ENCODE results near the gene CAPZB.

CAPZB gene

DNA sequence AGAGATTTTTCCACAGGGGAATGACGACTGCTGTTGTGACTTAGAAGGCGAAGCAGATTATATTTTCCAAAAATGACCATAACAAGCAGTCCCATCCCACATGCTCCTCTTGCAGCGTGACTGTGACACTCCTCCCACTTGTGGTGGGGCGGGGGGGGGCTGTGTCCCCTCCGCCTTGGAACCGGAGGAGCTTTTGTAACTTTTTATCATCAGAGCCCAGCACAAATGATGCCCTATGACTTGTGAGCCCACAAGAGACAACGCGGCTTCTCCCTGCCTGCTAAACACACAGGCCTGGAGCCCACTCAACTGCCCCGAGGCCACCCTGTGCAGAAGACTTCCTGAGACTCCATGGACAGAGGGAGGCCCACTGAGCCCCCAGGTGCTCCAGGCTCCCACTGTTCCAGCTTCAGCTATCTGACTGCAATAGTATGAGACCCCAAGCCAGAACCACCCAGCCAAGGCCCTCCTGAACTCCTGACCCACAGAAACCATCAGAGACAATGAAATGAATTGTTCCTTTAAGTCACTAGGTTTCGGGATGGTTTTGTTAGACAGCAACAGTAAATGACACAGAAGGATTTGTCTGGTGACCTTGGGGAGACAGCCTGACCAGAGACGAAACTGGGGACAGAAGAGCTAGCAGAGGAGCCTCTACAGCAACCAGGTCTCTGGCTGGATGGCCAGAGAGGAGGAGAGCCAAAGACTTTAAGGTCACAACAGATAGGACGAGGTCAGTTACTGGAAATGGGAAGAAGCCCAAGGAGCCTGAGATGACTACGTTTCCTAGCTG lies 58.8 kb downstream of the CAPZB start:
- DNase-seq = no peak

GRCh38 chr1:19425646-19426239 lies 59.6 kb downstream of the CAPZB start:
- no peak for DNase-seq

- DNase-seq = no peak
Observed at GRCh38 chr1:19424651-19425570, 60.4 kb downstream of the CAPZB start.

DNA sequence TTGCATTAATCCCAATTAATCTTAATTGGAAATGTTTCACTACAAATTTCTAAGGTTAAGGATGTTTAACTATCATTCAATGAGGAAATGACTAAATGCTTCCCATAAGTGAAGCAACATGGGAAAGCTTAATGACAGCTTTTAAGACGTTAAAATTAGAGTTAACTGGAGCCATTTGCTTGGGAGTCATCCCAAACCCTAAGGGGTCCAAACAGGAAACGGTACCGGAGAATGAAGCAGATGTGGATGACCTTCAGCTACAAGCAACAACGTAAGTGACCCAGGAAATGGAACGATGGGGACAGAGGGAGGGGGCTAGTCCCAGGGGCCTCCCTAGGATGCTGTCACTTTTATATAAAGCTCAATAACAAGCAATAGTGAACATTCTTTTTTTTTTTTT lies 62.2 kb downstream of the CAPZB start:
- DNase-seq = no peak

DNA sequence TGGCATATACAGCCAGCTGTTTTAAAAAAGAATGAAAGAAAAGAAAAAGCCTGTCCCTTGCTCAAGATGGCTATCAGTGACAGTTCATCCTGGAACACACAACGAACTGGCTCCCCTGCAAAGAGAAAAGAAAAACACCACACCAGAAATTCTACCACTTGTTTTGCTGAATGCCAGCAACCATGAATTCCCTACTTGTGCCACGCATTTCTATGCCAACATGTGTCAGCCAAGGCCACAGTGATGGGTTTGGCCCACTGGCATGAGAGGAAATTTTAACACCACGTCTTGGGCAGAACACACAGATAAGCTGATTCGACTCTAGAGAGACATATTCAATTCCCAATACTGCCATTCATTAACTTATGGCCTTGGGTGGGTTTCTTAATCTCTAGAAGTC lies 64.0 kb downstream of the CAPZB start:
- no peak for DNase-seq

- DNase-seq = no peak
Observed at GRCh38 chr1:19420606-19421005, 64.7 kb downstream of the CAPZB start.

GRCh38 chr1:19419691-19420090 lies 65.6 kb downstream of the CAPZB start:
- no peak for DNase-seq

DNA sequence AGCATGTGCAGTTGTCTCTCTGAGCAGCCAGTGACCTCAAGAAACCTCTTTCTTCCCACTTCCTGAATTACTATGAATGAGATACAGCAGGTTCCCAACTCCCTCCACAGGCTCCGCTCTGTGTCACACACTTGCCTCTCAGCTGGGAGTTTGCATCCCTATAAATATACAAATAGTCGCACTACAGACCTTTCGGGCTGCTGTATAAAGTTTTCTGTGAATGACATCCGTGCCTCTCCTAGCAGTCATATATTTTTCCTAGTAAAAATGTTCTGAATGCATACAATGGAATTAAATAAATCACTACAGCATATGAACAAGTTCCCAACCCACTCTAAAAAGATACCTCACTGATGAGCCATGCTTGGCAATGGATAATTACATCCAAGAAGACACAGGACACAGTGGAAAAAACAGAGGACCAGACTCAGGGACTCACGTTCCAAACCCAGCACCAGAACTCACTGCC lies 66.8 kb downstream of the CAPZB start:
- DNase-seq = no peak

- no peak for DNase-seq
Observed at GRCh38 chr1:19416921-19417470, 68.3 kb downstream of the CAPZB start.

DNA sequence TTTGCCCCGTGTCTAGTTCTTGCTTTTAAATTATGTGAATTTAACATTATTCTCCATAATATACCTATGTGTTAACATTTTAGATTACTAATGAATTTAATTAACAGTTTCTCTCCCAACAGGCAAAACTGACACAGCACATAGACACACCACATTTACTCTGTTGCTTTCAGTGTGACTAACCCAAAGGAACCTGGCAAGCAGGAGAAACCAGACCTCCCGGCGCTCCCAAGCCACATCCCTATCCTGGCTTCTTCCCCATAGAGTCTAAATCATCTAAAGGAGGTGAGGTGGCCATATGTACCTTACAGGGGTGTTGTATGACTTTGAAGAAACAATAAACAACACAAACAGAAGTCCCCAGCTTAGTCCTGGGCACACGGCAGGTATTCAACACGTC lies 69.2 kb downstream of the CAPZB start:
- DNase-seq = no peak

DNA sequence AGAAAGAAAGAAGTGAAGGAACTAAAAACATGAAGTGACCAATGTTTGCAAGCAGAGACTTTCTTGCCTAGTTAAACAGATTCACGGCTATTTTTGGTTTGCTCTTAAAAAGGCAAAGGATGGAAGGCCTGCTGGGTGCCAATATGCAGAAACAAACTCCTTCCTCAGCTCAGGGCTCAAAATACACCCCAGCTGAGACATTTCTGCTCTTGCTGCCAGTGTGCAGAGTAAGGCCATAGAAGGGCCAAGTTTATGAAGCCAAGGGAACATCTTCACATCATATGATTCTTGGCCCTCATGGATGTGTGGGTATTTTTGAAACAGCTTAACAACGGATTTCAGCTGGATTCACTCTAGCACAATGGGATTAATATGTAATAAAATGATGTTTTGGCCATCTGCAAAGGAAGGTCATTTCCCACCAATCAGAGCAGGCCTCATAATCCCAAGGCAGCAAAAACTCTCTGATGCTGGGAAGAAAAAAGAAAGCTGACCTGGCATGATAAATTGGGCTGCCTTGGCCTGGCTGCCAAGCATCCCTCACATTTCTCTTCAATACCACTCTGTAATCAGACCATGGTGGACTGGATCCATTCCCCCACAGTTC lies 70.7 kb downstream of the CAPZB start:
- no peak for DNase-seq

- no peak for DNase-seq
Observed at GRCh38 chr1:19413999-19414398, 71.3 kb downstream of the CAPZB start.

- no peak for DNase-seq
Observed at GRCh38 chr1:19412654-19413053, 72.7 kb downstream of the CAPZB start.

- DNase-seq = no peak
Observed at GRCh38 chr1:19411612-19412011, 73.7 kb downstream of the CAPZB start.

DNA sequence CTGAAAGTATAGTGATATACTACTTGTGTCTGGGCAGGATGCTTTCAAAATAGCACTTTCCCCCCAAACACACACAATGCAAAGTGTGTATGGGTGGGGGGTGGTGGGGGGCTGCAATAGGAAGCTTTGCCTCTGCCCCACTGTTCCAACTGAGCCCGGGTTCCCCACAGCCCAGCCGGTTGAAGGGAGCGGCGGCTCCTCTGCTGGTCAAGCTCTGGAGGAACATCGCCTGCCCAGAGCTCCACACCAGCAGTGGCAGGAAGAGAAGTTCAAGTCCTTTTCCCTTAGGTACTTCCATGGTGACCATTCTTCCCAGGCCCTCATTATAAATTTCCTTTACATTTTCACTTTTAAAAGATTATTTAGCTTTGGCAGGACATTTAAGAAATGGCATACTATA lies 74.9 kb downstream of the CAPZB start:
- DNase-seq = no peak

DNA sequence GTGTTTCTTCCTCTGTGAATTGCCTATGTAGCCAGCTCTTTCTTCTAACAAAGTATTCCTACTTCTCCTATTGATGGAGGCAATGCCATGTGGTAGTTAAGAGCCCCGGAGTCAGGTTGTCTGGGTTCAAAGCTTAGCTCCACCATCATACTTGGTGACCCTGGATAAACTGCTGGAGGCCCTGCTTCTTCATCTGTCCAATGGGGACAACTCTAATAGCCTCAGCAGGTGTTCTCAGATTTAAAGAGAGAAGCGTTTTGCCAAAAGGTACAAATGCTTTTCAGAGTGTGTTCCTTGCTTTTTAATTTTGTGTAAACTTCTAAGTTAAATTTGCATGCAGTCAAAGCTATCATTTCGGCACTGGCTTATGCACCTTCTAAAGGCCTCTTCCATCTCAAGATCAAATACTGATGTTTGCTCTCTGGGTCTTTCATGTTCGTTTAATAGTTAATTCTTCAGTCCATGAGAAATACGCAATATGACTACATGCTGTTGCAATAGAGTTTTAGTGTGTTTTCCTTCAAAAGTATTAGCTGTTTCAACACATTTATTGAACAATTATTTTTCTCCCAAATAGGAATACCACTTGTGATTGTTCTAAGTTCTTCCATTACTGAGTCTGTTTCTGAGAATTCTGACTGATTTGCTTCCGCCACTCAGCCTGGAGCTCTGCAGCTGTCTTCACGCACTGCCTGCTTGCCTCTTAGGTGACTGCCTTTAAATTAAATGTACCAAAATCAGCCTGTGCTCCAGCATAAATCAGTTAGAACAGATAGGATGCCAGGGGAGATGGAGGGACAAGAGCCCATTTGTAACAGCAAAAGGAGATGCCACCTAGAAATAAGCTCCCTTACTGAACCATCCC lies 75.6 kb downstream of the CAPZB start:
- no peak for DNase-seq

GRCh38 chr1:19407494-19408096 lies 77.7 kb downstream of the CAPZB start:
- no peak for DNase-seq

GRCh38 chr1:19406680-19407079 lies 78.7 kb downstream of the CAPZB start:
- DNase-seq = no peak

DNA sequence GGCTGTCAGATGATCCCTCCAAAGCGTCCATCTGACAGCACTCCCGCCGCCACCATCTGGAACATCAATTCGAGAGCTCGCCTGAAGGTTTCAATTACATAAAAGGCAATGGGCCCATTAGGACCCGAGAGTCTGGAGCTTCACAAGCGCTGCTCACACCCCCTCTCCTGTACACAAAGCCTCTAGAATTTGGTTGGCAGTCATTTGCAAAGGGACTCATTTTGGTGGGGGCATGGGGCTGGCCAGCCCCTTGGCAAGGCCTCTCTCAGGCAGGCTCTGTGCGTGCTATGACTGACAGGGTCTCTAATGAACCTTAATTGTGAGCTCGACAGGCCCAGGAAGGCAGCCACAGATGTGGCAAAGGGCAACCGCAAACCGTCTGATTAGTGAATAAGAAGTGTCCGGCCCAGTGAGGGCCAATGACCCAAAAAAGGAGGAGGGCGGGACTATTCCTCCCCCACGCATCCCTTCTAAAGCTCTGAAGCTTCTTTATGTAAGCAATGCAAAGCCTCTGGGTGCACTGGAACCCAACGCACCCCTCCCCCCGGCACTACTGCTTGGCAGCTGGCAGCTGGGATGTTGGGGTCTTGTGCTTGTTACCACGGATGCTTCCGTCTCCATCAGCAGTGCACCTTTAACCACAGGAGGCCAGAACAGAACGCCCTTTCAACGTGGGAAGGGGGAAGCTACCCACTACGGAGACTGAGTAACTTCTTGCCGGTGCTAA lies 79.4 kb downstream of the CAPZB start:
- no peak for DNase-seq

DNA sequence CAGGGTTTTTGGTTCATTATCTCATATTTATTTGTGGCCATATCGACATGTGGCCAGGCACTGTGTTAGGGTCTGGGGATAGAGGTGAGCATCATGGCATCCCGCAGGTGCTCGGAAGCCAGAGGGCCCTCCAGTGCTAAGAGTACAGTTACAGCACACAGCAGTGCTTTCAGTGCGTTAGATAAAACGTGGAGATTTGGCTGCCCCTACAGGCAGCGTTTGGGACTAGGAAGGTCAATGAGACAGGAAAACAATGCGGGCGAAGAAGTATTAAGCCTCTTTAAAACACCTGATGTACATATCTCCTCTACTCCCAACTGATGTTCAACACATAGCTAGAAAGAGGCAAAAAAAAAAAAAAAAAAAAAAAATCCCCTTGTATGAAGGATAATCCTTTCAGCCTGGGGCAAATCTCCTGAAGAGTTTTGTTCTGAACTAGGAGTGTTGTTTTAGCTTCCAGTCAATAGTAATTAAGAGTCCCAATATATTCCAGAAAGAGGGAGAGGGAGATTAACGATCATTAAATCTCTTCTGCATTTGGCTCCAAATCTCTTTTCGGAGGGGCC lies 80.1 kb downstream of the CAPZB start:
- DNase-seq = no peak

Data from cortex of kidney (tissue), 1 donor.